IMR-90 (cell line): ENCODE results near the gene PKP3. TPM values are rescaled to one million over a fixed set of nuclear protein-coding genes. Genes with fewer than 3 reads are reported as not detected.

Experiments used
- ATAC-seq: fragments of 200-7000 bp; cut with Tn5 transposase; 2 replicates; pipeline ENCODE4 v1.9.1; 2020; ENCODE audit warnings: low read depth, mild to moderate bottlenecking, moderate library complexity
- BruUV-seq: library from RNA; stranded (reverse); fragments of 400-500 nt; replicated peaks from 2 replicates; lab custom pipeline; 2021; lab: Mats Ljungman, UMichigan
- CTCF ChIA-PET: fragments of 300-600 bp; formaldehyde crosslinking; extraction: SDS; loops from one replicate; lab custom pipeline; 2021; ENCODE audit warnings: antibody characterized with exemption; lab: Yijun Ruan, JAX
- POLR2A ChIA-PET: fragments of 300-600 bp; sonication (Branson Sonifier 250); formaldehyde crosslinking; loops from one replicate; lab custom pipeline; 2022; ENCODE audit warnings: antibody characterized with exemption; ENCODE audit not compliant: unreplicated experiment; lab: Charles Lee
- DNase-seq: peaks from one replicate; pipeline ENCODE4 v3.0.0; 2013
- H2AFZ ChIP-seq: replicated peaks from 2 replicates; pipeline ENCODE3; 2013; ENCODE audit warnings: low read length, mild to moderate bottlenecking; ENCODE audit not compliant: poor library complexity
- H2AK5ac ChIP-seq: 2 replicates; pipeline ENCODE4 v1.6.1; 2013; ENCODE audit warnings: low read depth, low read length, inconsistent platforms
- H2AK9ac ChIP-seq: replicated peaks from 2 replicates; pipeline ENCODE3; 2013; ENCODE audit warnings: mild to moderate bottlenecking, low read depth, low read length, moderate library complexity; ENCODE audit not compliant: poor library complexity
- H2BK120ac ChIP-seq: 2 replicates; pipeline ENCODE4 v1.6.1; 2013; ENCODE audit warnings: low read depth, low read length, inconsistent platforms
- H2BK15ac ChIP-seq: 3 replicates; pipeline ENCODE4 v1.6.1; 2013; ENCODE audit warnings: low read depth, low read length, inconsistent platforms
- H2BK20ac ChIP-seq: 2 replicates; pipeline ENCODE4 v1.6.1; 2013; ENCODE audit warnings: low read depth, mild to moderate bottlenecking, inconsistent platforms, low read length, moderate library complexity
- H2BK5ac ChIP-seq: 2 replicates; pipeline ENCODE4 v1.6.1; 2013; ENCODE audit warnings: mild to moderate bottlenecking, low read depth, low read length, inconsistent platforms; ENCODE audit not compliant: poor library complexity, severe bottlenecking
- H3K14ac ChIP-seq: replicated peaks from 2 replicates; pipeline ENCODE4 v1.6.1; 2013; ENCODE audit warnings: low read depth, low read length, inconsistent platforms
- H3K18ac ChIP-seq: 2 replicates; pipeline ENCODE4 v1.6.1; 2013; ENCODE audit warnings: low read depth, low read length, control low read depth
- H3K23ac ChIP-seq: 2 replicates; pipeline ENCODE4 v1.6.1; 2013; ENCODE audit warnings: low read depth, low read length, inconsistent platforms
- H3K27ac ChIP-seq: 2 replicates; pipeline ENCODE4 v1.5.1; 2013; ENCODE audit warnings: mild to moderate bottlenecking, control low read depth, low read length; ENCODE audit not compliant: insufficient read depth
- H3K27me3 ChIP-seq: 2 replicates; pipeline ENCODE4 v1.6.1; 2013; ENCODE audit warnings: low read length; ENCODE audit not compliant: control insufficient read depth, insufficient read depth
- H3K36me3 ChIP-seq: 2 replicates; pipeline ENCODE4 v1.6.1; 2013; ENCODE audit warnings: low read length, mixed read lengths; ENCODE audit not compliant: control insufficient read depth, insufficient read depth
- H3K4ac ChIP-seq: 2 replicates; pipeline ENCODE4 v1.6.1; 2013; ENCODE audit warnings: low read depth, low read length, inconsistent platforms
- H3K4me1 ChIP-seq: 2 replicates; pipeline ENCODE4 v1.6.1; 2013; ENCODE audit warnings: low read length, mixed read lengths; ENCODE audit not compliant: control insufficient read depth, insufficient read depth
- H3K4me2 ChIP-seq: 2 replicates; pipeline ENCODE4 v1.6.1; 2013; ENCODE audit warnings: low read depth, mild to moderate bottlenecking, control low read depth, low read length, moderate library complexity
- H3K4me3 ChIP-seq: 2 replicates; pipeline ENCODE4 v1.5.1; 2013; ENCODE audit warnings: low read depth, mild to moderate bottlenecking, control low read depth, low read length, moderate library complexity; ENCODE audit not compliant: insufficient read depth
- H3K56ac ChIP-seq: 2 replicates; pipeline ENCODE4 v1.6.1; 2013; ENCODE audit warnings: low read length, inconsistent platforms; ENCODE audit not compliant: insufficient read depth; ENCODE audit errors: extremely low read depth
- H3K79me1 ChIP-seq, 2 experiments: 2 replicates each; pipeline ENCODE4 v1.6.1; 2013; ENCODE audit warnings: low read length in 2 of 2, inconsistent platforms in 1 of 2, low read depth in 1 of 2
- H3K9ac ChIP-seq: 2 replicates; pipeline ENCODE4 v1.6.1; 2013; ENCODE audit warnings: low read depth, low read length, control low read depth
- H3K9me1 ChIP-seq: 2 replicates; pipeline ENCODE4 v1.6.1; 2013; ENCODE audit warnings: low read length, inconsistent platforms; ENCODE audit not compliant: insufficient read depth
- H3K9me3 ChIP-seq: 2 replicates; pipeline ENCODE4 v1.6.1; 2013; ENCODE audit warnings: low read length; ENCODE audit not compliant: control insufficient read depth, insufficient read depth
- H4K20me1 ChIP-seq: 2 replicates; pipeline ENCODE4 v1.6.1; 2013; ENCODE audit warnings: low read length, inconsistent platforms; ENCODE audit not compliant: insufficient read depth
- H4K5ac ChIP-seq: 2 replicates; pipeline ENCODE4 v1.6.1; 2013; ENCODE audit warnings: mild to moderate bottlenecking, low read depth, low read length, control low read depth
- H4K8ac ChIP-seq, 2 experiments: 2 replicates each; pipeline ENCODE4 v1.6.1; 2013; ENCODE audit warnings: low read depth in 2 of 2, low read length in 2 of 2, control low read depth in 1 of 2, inconsistent platforms in 1 of 2
- H4K91ac ChIP-seq: 2 replicates; pipeline ENCODE4 v1.6.1; 2013; ENCODE audit warnings: low read depth, low read length, inconsistent platforms; ENCODE audit not compliant: insufficient read depth
- BHLHE40 ChIP-seq: fragments of 150-350 bp; IDR thresholded peaks from 2 replicates; pipeline ENCODE4 v1.6.1; 2016; ENCODE audit warnings: mild to moderate bottlenecking, low read depth, low read length
- CEBPB ChIP-seq: IDR thresholded peaks from 2 replicates; pipeline ENCODE4 v1.6.1; 2012; ENCODE audit warnings: low read depth, low read length, improper control_type of control experiment
- CHD1 ChIP-seq: IDR thresholded peaks from 2 replicates; pipeline ENCODE4 v1.6.1; 2012; ENCODE audit warnings: low read depth, low read length, improper control_type of control experiment
- FOS ChIP-seq: fragments of 150-350 bp; IDR thresholded peaks from 2 replicates; pipeline ENCODE4 v1.6.1; 2016; ENCODE audit warnings: low read depth, low read length
- MAFK ChIP-seq: IDR thresholded peaks from 2 replicates; pipeline ENCODE4 v1.6.1; 2012; ENCODE audit warnings: low read depth, low read length, improper control_type of control experiment
- MAZ ChIP-seq: IDR thresholded peaks from 2 replicates; pipeline ENCODE4 v1.6.1; 2012; ENCODE audit warnings: low read depth, mild to moderate bottlenecking, low read length, improper control_type of control experiment, moderate library complexity, borderline replicate concordance
- MXI1 ChIP-seq: IDR thresholded peaks from 2 replicates; pipeline ENCODE4 v1.6.1; 2012; ENCODE audit warnings: low read depth, mild to moderate bottlenecking, low read length, moderate library complexity, borderline replicate concordance
- NFE2L2 ChIP-seq: fragments of 150-350 bp; IDR thresholded peaks from 2 replicates; pipeline ENCODE4 v1.6.1; 2016; ENCODE audit warnings: low read depth, mild to moderate bottlenecking, low read length
- POLR2A ChIP-seq: IDR thresholded peaks from 2 replicates; pipeline ENCODE4 v1.6.1; 2012; ENCODE audit warnings: mild to moderate bottlenecking, low read depth, low read length
- RAD21 ChIP-seq: IDR thresholded peaks from 2 replicates; pipeline ENCODE4 v1.6.1; 2012; ENCODE audit warnings: low read length, improper control_type of control experiment
- RCOR1 ChIP-seq: IDR thresholded peaks from 2 replicates; pipeline ENCODE4 v1.6.1; 2012; ENCODE audit warnings: mild to moderate bottlenecking, low read length, improper control_type of control experiment; ENCODE audit not compliant: insufficient replicate concordance
- RFX5 ChIP-seq: IDR thresholded peaks from 2 replicates; pipeline ENCODE4 v1.8.0; 2012; ENCODE audit warnings: low read depth, mild to moderate bottlenecking, low read length, moderate library complexity
- SMC3 ChIP-seq: fragments of 150-350 bp; IDR thresholded peaks from 2 replicates; pipeline ENCODE4 v1.6.1; 2016; ENCODE audit warnings: low read depth, mild to moderate bottlenecking, antibody characterized with exemption, low read length, moderate library complexity
- WGBS, 2 experiments: methylation state at CpG; one replicate each; pipeline versions ENCODE4 v1.1.5 to v1.1.7; 2013; ENCODE audit warnings: missing lambda C conversion rate in 2 of 2; ENCODE audit not compliant: insufficient read length in 1 of 2; ENCODE audit errors: extremely low coverage in 2 of 2; 5-methylcytosine and 5-hydroxymethylcytosine counted together
- dilution Hi-C: fragments of 300-500 bp; cut with HindIII; formaldehyde crosslinking; loops from one replicate; pipeline ENCODE4 v1.14.3; 2018; ENCODE audit warnings: low sequenced_read_pairs; ENCODE audit not compliant: unreplicated experiment
- in situ Hi-C: fragments of 300-500 bp; cut with MboI; formaldehyde crosslinking; loops from 3 replicates; pipeline ENCODE4 v1.14.3; 2019; ENCODE audit warnings: low sequenced_read_pairs, inconsistent platforms, mixed read lengths
- intact Hi-C: fragments of 100-400 bp; cut with micrococcal nuclease; formaldehyde crosslinking; loops from 2 replicates; pipeline ENCODE4 v1.10.0; 2022
- polyA plus RNA-seq, 3 experiments: library from polyadenylated mRNA; depleted of rRNA; stranded (reverse); fragments of >200 nt; gene quantifications; 2 replicates each; pipeline ENCODE4 v1.2.3, GENCODE V29; 2012; ENCODE audit warnings: low replicate concordance in 1 of 3
- total RNA-seq: library from RNA; depleted of rRNA; stranded (reverse); fragments of >200 nt; gene quantifications from 2 replicates; pipeline ENCODE4 v1.2.3, GENCODE V29; 2012
- TF ChIP-seq, protein P1 (sequence below): fragments of 150-350 bp; IDR thresholded peaks from 2 replicates; pipeline ENCODE4 v1.6.1; 2017; ENCODE audit warnings: mild to moderate bottlenecking, antibody characterized with exemption, low read length, low read depth
- TF ChIP-seq, protein P2 (sequence below): fragments of 150-350 bp; IDR thresholded peaks from 2 replicates; pipeline ENCODE4 v1.6.1; 2016; ENCODE audit warnings: low read depth, mild to moderate bottlenecking, low read length, moderate library complexity, borderline replicate concordance
- TF ChIP-seq, protein P3 (sequence below): conservative IDR thresholded peaks from 2 replicates; pipeline ENCODE4 v1.5.1; 2012; ENCODE audit warnings: mild to moderate bottlenecking, low read depth, low read length, improper control_type of control experiment

Gene PKP3
- total and polyA plus RNA-seq, 2 of the 4 experiments (the other 2 are of a cell fraction) = 1.5 to 2.2 TPM

DNA sequence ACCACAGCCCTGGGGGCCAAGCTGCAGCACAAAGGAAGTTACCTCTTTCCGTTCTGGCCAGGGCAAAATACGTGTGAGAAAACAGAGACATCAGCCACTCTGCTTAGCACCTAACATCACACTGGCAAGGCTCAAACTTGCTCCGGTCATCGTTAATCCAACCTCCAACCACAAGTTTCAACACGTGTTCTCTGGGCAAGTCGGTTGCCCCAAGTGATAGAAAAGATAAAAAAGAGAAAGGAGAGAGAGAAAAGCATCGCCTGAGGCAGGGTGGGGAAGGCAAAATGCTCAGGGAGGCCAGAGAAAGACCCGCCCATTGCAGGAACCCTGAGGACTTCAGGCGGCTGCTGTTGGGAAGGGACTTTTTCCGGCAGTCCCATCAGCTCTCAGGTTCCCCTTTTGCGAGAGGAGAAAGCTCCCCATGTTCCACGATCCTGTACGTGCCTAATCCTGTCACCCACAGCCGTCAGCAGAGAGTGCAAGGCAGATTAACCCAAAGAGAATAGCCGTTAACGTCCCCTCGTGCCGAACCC lies 43.2 kb upstream of the PKP3 start:
- no TSS peak for BruUV-seq
- peaks cover 0 to 9% of the 10 kb centered on the region in 2 experiments; a peak in 1 of 4 replicates for H3K79me1 ChIP-seq
- no peak overlapping the region for H3K4me2 ChIP-seq
- H3K4me3 ChIP-seq = no peak overlapping the region
- no peak overlapping the region for H2AK5ac ChIP-seq
- 76% methylated on average over 7 of the region's 18 CpGs; no CpG with 5 or more reads in 1 of the 2 experiments for whole genome bisulfite sequencing, 2 experiments
- H3K4me1 ChIP-seq = peaks cover 8% of the 10 kb centered on the region
- H3K36me3 ChIP-seq = no peaks in the 10 kb centered on the region
- H3K56ac ChIP-seq = no peak overlapping the region
- H2BK120ac ChIP-seq = no peak overlapping the region
- no peaks in the 10 kb centered on the region for H4K20me1 ChIP-seq
- no peak overlapping the region for H3K9ac ChIP-seq
- no peak for DNase-seq
- H2AFZ ChIP-seq = no peak overlapping the region
- H3K9me3 ChIP-seq = no peaks in the 10 kb centered on the region
- no peak overlapping the region for H3K23ac ChIP-seq
- dilution Hi-C loops = no loop called here
- H3K14ac ChIP-seq = no peak overlapping the region
- no peak overlapping the region for H3K18ac ChIP-seq
- POLR2A ChIA-PET = interaction anchor here (0.6 kb wide), 1 partner anchor 114 kb away, joined by 4 read pairs; the partner anchor contains the start of gene PSMD13
- no peaks in the 10 kb centered on the region; the same call in 1 of the 2 replicates for H3K27me3 ChIP-seq
- H2BK15ac ChIP-seq = no peak overlapping the region
- peaks cover 10% of the 10 kb centered on the region for H3K9me1 ChIP-seq
- no peak overlapping the region for H4K5ac ChIP-seq
- in situ Hi-C loops = loop anchor here (10.0 kb wide), 1 partner anchor 46 kb away; the partner anchor contains the start of gene IFITM2
- H3K4ac ChIP-seq = no peak overlapping the region
- no peak overlapping the region for H4K8ac ChIP-seq
- no peak overlapping the region; the same call in 1 of the 2 replicates for H4K91ac ChIP-seq
- H2BK20ac ChIP-seq = no peak overlapping the region
- CTCF ChIA-PET = no interaction called here
- ATAC-seq = no peak
- intact Hi-C loops = no loop called here
- H2AK9ac ChIP-seq = no peak overlapping the region
- TF ChIP-seq, protein P1, sequence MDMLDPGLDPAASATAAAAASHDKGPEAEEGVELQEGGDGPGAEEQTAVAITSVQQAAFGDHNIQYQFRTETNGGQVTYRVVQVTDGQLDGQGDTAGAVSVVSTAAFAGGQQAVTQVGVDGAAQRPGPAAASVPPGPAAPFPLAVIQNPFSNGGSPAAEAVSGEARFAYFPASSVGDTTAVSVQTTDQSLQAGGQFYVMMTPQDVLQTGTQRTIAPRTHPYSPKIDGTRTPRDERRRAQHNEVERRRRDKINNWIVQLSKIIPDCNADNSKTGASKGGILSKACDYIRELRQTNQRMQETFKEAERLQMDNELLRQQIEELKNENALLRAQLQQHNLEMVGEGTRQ = no peak
- TF ChIP-seq CEBPB (no peak), BHLHE40 (no peak), MAZ (no peak), MXI1 (no peak), CHD1 (no peak), RFX5 (no peak), FOS (no peak), MAFK (no peak), POLR2A (no peak), NFE2L2 (no peak), RAD21 (no peak), RCOR1 (no peak), SMC3 (no peak)
- TF ChIP-seq, protein P2, sequence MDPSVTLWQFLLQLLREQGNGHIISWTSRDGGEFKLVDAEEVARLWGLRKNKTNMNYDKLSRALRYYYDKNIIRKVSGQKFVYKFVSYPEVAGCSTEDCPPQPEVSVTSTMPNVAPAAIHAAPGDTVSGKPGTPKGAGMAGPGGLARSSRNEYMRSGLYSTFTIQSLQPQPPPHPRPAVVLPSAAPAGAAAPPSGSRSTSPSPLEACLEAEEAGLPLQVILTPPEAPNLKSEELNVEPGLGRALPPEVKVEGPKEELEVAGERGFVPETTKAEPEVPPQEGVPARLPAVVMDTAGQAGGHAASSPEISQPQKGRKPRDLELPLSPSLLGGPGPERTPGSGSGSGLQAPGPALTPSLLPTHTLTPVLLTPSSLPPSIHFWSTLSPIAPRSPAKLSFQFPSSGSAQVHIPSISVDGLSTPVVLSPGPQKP = no peak
- TF ChIP-seq, protein P3, sequence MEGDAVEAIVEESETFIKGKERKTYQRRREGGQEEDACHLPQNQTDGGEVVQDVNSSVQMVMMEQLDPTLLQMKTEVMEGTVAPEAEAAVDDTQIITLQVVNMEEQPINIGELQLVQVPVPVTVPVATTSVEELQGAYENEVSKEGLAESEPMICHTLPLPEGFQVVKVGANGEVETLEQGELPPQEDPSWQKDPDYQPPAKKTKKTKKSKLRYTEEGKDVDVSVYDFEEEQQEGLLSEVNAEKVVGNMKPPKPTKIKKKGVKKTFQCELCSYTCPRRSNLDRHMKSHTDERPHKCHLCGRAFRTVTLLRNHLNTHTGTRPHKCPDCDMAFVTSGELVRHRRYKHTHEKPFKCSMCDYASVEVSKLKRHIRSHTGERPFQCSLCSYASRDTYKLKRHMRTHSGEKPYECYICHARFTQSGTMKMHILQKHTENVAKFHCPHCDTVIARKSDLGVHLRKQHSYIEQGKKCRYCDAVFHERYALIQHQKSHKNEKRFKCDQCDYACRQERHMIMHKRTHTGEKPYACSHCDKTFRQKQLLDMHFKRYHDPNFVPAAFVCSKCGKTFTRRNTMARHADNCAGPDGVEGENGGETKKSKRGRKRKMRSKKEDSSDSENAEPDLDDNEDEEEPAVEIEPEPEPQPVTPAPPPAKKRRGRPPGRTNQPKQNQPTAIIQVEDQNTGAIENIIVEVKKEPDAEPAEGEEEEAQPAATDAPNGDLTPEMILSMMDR = no peak
- no peak overlapping the region for H3K27ac ChIP-seq
- H2BK5ac ChIP-seq = no peak overlapping the region
